ENCODE measurements around the gene AURKAIP1. TPM values are rescaled to one million over a fixed set of nuclear protein-coding genes. Genes with fewer than 3 reads are reported as not detected.

AURKAIP1 gene
- total and polyA plus RNA-seq, 7 experiments from 2014 or later: 53.8 to 160 (median 65.2) TPM

Small RNA genes lying within 50 kb of the gene (microRNA-seq; reads per million reads assigned to microRNA genes)
- gene MIR6808 (ENCODE audit: borderline microRNAs expressed): not detected

Other genes starting within 250 kb of the AURKAIP1 start
- under 1 TPM in 2 of 5 experiments, not detected in 3; 0.58 to 0.80 TPM for gene TTLL10, start 201.3 kb downstream of the AURKAIP1 start, total RNA-seq
- gene TTLL10, start 201.3 kb downstream of the AURKAIP1 start, polyA plus RNA-seq: not detected
- 10 to 100 TPM in 2 of 5 experiments, 1 to 10 TPM in 1, not detected in 2; 2.6 to 81.7 (median 12.6) TPM for gene TNFRSF18, start 168.6 kb downstream of the AURKAIP1 start, total RNA-seq
- gene TNFRSF18, start 168.6 kb downstream of the AURKAIP1 start, polyA plus RNA-seq: under 1 TPM in 1 of 2 donors, not detected in 1; 0.32 TPM
- gene TNFRSF4, start 161.1 kb downstream of the AURKAIP1 start, total RNA-seq: 100 to 1,000 TPM in 1 of 5 experiments, 10 to 100 TPM in 1, 1 to 10 TPM in 2, under 1 TPM in 1; 0.49 to 192 (median 7.8) TPM
- 1 to 10 TPM; 1.4 to 1.5 TPM for gene TNFRSF4, start 161.1 kb downstream of the AURKAIP1 start, polyA plus RNA-seq
- 100 to 1,000 TPM in 4 of 5 experiments, 10 to 100 TPM in 1; 75.8 to 124 (median 110) TPM for gene SDF4, start 143.2 kb downstream of the AURKAIP1 start, total RNA-seq
- gene SDF4, start 143.2 kb downstream of the AURKAIP1 start, polyA plus RNA-seq: 10 to 100 TPM; 74.8 to 90.7 TPM
- gene B3GALT6, start 143.0 kb downstream of the AURKAIP1 start, total RNA-seq: 10 to 100 TPM; 10.9 to 29.0 (median 22.8) TPM
- 10 to 100 TPM in 1 of 2 donors, 1 to 10 TPM in 1; 7.2 to 12.7 TPM for gene B3GALT6, start 143.0 kb downstream of the AURKAIP1 start, polyA plus RNA-seq
- 1 to 10 TPM; 2.5 to 5.8 (median 3.0) TPM for gene C1QTNF12, start 128.5 kb downstream of the AURKAIP1 start, total RNA-seq
- under 1 TPM in 1 of 2 donors, not detected in 1; 0.56 TPM for gene C1QTNF12, start 128.5 kb downstream of the AURKAIP1 start, polyA plus RNA-seq
- gene UBE2J2, start 101.4 kb downstream of the AURKAIP1 start, total RNA-seq: 10 to 100 TPM; 62.3 to 89.3 (median 75.1) TPM
- gene UBE2J2, start 101.4 kb downstream of the AURKAIP1 start, polyA plus RNA-seq: 10 to 100 TPM; 86.1 to 92.2 TPM
- 10 to 100 TPM in 3 of 5 experiments, 1 to 10 TPM in 2; 4.2 to 15.8 (median 10.1) TPM for gene SCNN1D, start 94.8 kb downstream of the AURKAIP1 start, total RNA-seq
- not detected for gene SCNN1D, start 94.8 kb downstream of the AURKAIP1 start, polyA plus RNA-seq
- gene ACAP3, start 67.3 kb downstream of the AURKAIP1 start, total RNA-seq: 10 to 100 TPM; 51.5 to 70.8 (median 58.2) TPM
- gene ACAP3, start 67.3 kb downstream of the AURKAIP1 start, polyA plus RNA-seq: 1 to 10 TPM; 3.2 to 5.9 TPM
- gene PUSL1, start 66.6 kb downstream of the AURKAIP1 start, total RNA-seq: 10 to 100 TPM; 17.7 to 25.4 (median 19.4) TPM
- gene PUSL1, start 66.6 kb downstream of the AURKAIP1 start, polyA plus RNA-seq: 10 to 100 TPM; 16.2 to 26.1 TPM
- 100 to 1,000 TPM; 126 to 187 (median 161) TPM for gene INTS11, start 50.5 kb downstream of the AURKAIP1 start, total RNA-seq
- gene INTS11, start 50.5 kb downstream of the AURKAIP1 start, polyA plus RNA-seq: 10 to 100 TPM; 62.8 to 74.0 TPM
- 10 to 100 TPM; 11.5 to 29.3 (median 19.1) TPM for gene CPTP, start 50.4 kb downstream of the AURKAIP1 start, total RNA-seq
- 10 to 100 TPM; 17.7 to 26.5 TPM for gene CPTP, start 50.4 kb downstream of the AURKAIP1 start, polyA plus RNA-seq
- gene TAS1R3, start 43.9 kb downstream of the AURKAIP1 start, total RNA-seq: 1 to 10 TPM; 1.1 to 2.6 (median 1.8) TPM
- under 1 TPM in 1 of 2 donors, not detected in 1; 0.32 TPM for gene TAS1R3, start 43.9 kb downstream of the AURKAIP1 start, polyA plus RNA-seq
- gene DVL1, start 25.8 kb downstream of the AURKAIP1 start, total RNA-seq: 10 to 100 TPM; 40.2 to 54.9 (median 45.9) TPM
- gene DVL1, start 25.8 kb downstream of the AURKAIP1 start, polyA plus RNA-seq: 1 to 10 TPM in 1 of 2 donors, under 1 TPM in 1; 0.78 to 1.1 TPM
- 1 to 10 TPM in 3 of 5 experiments, under 1 TPM in 2; 0.39 to 2.2 (median 1.0) TPM for gene MXRA8, start 16.7 kb downstream of the AURKAIP1 start, total RNA-seq
- gene MXRA8, start 16.7 kb downstream of the AURKAIP1 start, polyA plus RNA-seq: under 1 TPM; 0.41 to 0.66 TPM
- 100 to 1,000 TPM; 130 to 403 (median 278) TPM for gene CCNL2, start 24.1 kb upstream of the AURKAIP1 start, total RNA-seq
- 10 to 100 TPM; 16.3 to 38.3 TPM for gene CCNL2, start 24.1 kb upstream of the AURKAIP1 start, polyA plus RNA-seq
- 100 to 1,000 TPM in 4 of 5 experiments, 10 to 100 TPM in 1; 91.2 to 135 (median 122) TPM for gene MRPL20, start 32.1 kb upstream of the AURKAIP1 start, total RNA-seq
- 100 to 1,000 TPM; 221 to 239 TPM for gene MRPL20, start 32.1 kb upstream of the AURKAIP1 start, polyA plus RNA-seq
- not detected for gene ANKRD65, start 46.1 kb upstream of the AURKAIP1 start, total RNA-seq
- not detected for gene ANKRD65, start 46.1 kb upstream of the AURKAIP1 start, polyA plus RNA-seq
- gene VWA1, start 60.5 kb upstream of the AURKAIP1 start, total RNA-seq: 1 to 10 TPM in 1 of 5 experiments, under 1 TPM in 1, not detected in 3; 0.15 to 1.2 TPM
- gene VWA1, start 60.5 kb upstream of the AURKAIP1 start, polyA plus RNA-seq: not detected
- gene ATAD3C, start 74.5 kb upstream of the AURKAIP1 start, total RNA-seq: 1 to 10 TPM in 4 of 5 experiments, under 1 TPM in 1; 0.61 to 2.0 (median 1.4) TPM
- under 1 TPM; 0.64 to 0.76 TPM for gene ATAD3C, start 74.5 kb upstream of the AURKAIP1 start, polyA plus RNA-seq
- gene ATAD3B, start 96.6 kb upstream of the AURKAIP1 start, total RNA-seq: 10 to 100 TPM; 42.5 to 53.8 (median 51.7) TPM
- 1 to 10 TPM; 4.5 to 6.1 TPM for gene ATAD3B, start 96.6 kb upstream of the AURKAIP1 start, polyA plus RNA-seq
- gene ATAD3A, start 137.0 kb upstream of the AURKAIP1 start, total RNA-seq: 10 to 100 TPM; 21.0 to 41.3 (median 22.9) TPM
- 10 to 100 TPM in 1 of 2 donors, 1 to 10 TPM in 1; 5.4 to 11.6 TPM for gene ATAD3A, start 137.0 kb upstream of the AURKAIP1 start, polyA plus RNA-seq
- gene TMEM240, start 165.4 kb upstream of the AURKAIP1 start, total RNA-seq: 1 to 10 TPM in 3 of 5 experiments, under 1 TPM in 1, not detected in 1; 0.66 to 2.8 (median 1.7) TPM
- under 1 TPM in 1 of 2 donors, not detected in 1; 0.84 TPM for gene TMEM240, start 165.4 kb upstream of the AURKAIP1 start, polyA plus RNA-seq
- 100 to 1,000 TPM; 121 to 148 (median 137) TPM for gene SSU72, start 199.7 kb upstream of the AURKAIP1 start, total RNA-seq
- 100 to 1,000 TPM; 211 to 267 TPM for gene SSU72, start 199.7 kb upstream of the AURKAIP1 start, polyA plus RNA-seq
- gene FNDC10, start 224.9 kb upstream of the AURKAIP1 start, total RNA-seq: 10 to 100 TPM in 1 of 5 experiments, 1 to 10 TPM in 4; 3.2 to 10.7 (median 4.0) TPM
- 1 to 10 TPM; 1.3 to 1.6 TPM for gene FNDC10, start 224.9 kb upstream of the AURKAIP1 start, polyA plus RNA-seq
- 100 to 1,000 TPM in 2 of 5 experiments, 10 to 100 TPM in 3; 45.6 to 129 (median 65.7) TPM for gene MIB2, start 240.3 kb upstream of the AURKAIP1 start, total RNA-seq
- 10 to 100 TPM; 23.4 to 36.7 TPM for gene MIB2, start 240.3 kb upstream of the AURKAIP1 start, polyA plus RNA-seq